A673 (cell line): ENCODE measurements around the gene FOXN1. TPM values are rescaled to one million over a fixed set of nuclear protein-coding genes. Genes with fewer than 3 reads are reported as not detected.

Source experiments
- BruUV-seq: library from RNA; stranded (reverse); fragments of 400-500 nt; replicated peaks from 2 replicates; lab custom pipeline; 2021; lab: Mats Ljungman, UMichigan
- CTCF ChIA-PET: fragments of 300-600 bp; sonication (Branson Sonifier 250); formaldehyde crosslinking; loops from one replicate; lab custom pipeline; 2022; ENCODE audit warnings: antibody characterized with exemption; lab: Charles Lee
- POLR2A ChIA-PET: fragments of 300-600 bp; sonication (Branson Sonifier 250); formaldehyde crosslinking; loops from one replicate; lab custom pipeline; 2022; ENCODE audit warnings: antibody characterized with exemption; ENCODE audit not compliant: low non-redundant PET; lab: Charles Lee
- DNase-seq: peaks from one replicate; pipeline ENCODE4 v3.0.0-alpha.2; 2015; ENCODE audit warnings: low spot score
- H3K27ac ChIP-seq: fragments of 200-600 bp; sonication (generic); 2 replicates; pipeline ENCODE4 v1.5.1; 2016; ENCODE audit warnings: mixed run types, low read depth, mild to moderate bottlenecking, mixed read lengths, antibody characterized with exemption, low read length; ENCODE audit not compliant: poor library complexity, severe bottlenecking
- H3K27me3 ChIP-seq: fragments of 200-600 bp; sonication (generic); replicated peaks from 2 replicates; pipeline ENCODE4 v1.6.1; 2017; ENCODE audit warnings: mixed run types, low read depth, mild to moderate bottlenecking, mixed read lengths, antibody characterized with exemption, low read length; ENCODE audit not compliant: insufficient read depth, poor library complexity
- H3K36me3 ChIP-seq: fragments of 200-600 bp; sonication (generic); 2 replicates; pipeline ENCODE4 v1.6.1; 2016; ENCODE audit warnings: mixed run types, mild to moderate bottlenecking, mixed read lengths, antibody characterized with exemption, low read length; ENCODE audit not compliant: insufficient read depth, poor library complexity, severe bottlenecking
- H3K4me1 ChIP-seq: fragments of 200-600 bp; sonication (generic); 2 replicates; pipeline ENCODE4 v1.6.1; 2017; ENCODE audit warnings: mixed run types, mild to moderate bottlenecking, mixed read lengths, antibody characterized with exemption, low read length; ENCODE audit not compliant: insufficient read depth, poor library complexity, severe bottlenecking
- H3K4me3 ChIP-seq: fragments of 200-600 bp; sonication (generic); 2 replicates; pipeline ENCODE4 v1.5.1; 2016; ENCODE audit warnings: low read depth, mixed run types, mild to moderate bottlenecking, mixed read lengths, low read length; ENCODE audit not compliant: poor library complexity, severe bottlenecking
- H3K9me3 ChIP-seq: fragments of 200-600 bp; sonication (generic); 2 replicates; pipeline ENCODE4 v1.6.1; 2016; ENCODE audit warnings: mixed run types, low read depth, mild to moderate bottlenecking, mixed read lengths, antibody characterized with exemption, low read length; ENCODE audit not compliant: poor library complexity, severe bottlenecking
- EZH2 ChIP-seq: fragments of 200-600 bp; sonication (generic); IDR thresholded peaks from 2 replicates; pipeline ENCODE4 v1.6.1; 2017; ENCODE audit warnings: borderline replicate concordance, low read depth, mild to moderate bottlenecking, mixed read lengths, antibody characterized with exemption, low read length; ENCODE audit not compliant: poor library complexity, severe bottlenecking
- intact Hi-C: fragments of 100-400 bp; cut with micrococcal nuclease; formaldehyde crosslinking; loops from one replicate; pipeline ENCODE4 v1.10.0; 2022; ENCODE audit not compliant: unreplicated experiment
- total RNA-seq: library from RNA; stranded (reverse); gene quantifications from 2 replicates; pipeline ENCODE4 v1.2.3, GENCODE V29; 2021
- TF ChIP-seq, protein P1 (sequence below): fragments of 300-800, 200-600 bp; sonication (generic); conservative IDR thresholded peaks from 2 replicates; pipeline ENCODE4 v1.5.1; 2017; ENCODE audit warnings: low read depth, mild to moderate bottlenecking, antibody characterized with exemption, low read length, moderate library complexity, mixed read lengths

The FOXN1 gene
- total RNA-seq, 1 experiment from 2014 or later: not detected

DNA sequence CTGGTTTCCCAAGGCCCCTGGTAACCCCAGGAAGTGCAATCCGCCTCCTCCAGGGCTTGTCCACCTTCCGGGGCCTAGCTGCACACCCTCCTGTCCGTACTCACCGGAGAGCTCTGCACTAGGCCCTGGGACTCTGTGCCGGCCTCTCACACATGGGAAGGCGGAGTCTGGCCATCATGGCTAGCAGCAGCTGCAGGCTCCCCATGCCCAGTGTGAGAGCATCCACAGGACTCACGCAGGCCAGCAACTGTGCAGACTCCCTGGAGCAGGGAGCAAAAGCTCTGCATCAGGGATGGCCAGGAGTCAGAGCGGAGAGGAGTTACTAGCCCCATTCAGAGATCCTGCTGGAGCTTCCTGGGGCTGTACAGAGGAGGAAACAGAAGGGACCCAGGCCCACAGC is 20.2 kb downstream of the FOXN1 start:
- H3K9me3 ChIP-seq: no peaks in the 10 kb centered on the region
- POLR2A ChIA-PET: no interaction called here
- no peaks in the 10 kb centered on the region for H3K4me1 ChIP-seq
- no TSS peak for BruUV-seq
- no peak for DNase-seq
- no peak overlapping the region for H3K27ac ChIP-seq
- no peak overlapping the region for H3K4me3 ChIP-seq
- H3K36me3 ChIP-seq: no peaks in the 10 kb centered on the region
- CTCF ChIA-PET: no interaction called here
- intact Hi-C loops: no loop called here
- peaks cover 5% of the 10 kb centered on the region for H3K27me3 ChIP-seq
- TF ChIP-seq, protein P1, sequence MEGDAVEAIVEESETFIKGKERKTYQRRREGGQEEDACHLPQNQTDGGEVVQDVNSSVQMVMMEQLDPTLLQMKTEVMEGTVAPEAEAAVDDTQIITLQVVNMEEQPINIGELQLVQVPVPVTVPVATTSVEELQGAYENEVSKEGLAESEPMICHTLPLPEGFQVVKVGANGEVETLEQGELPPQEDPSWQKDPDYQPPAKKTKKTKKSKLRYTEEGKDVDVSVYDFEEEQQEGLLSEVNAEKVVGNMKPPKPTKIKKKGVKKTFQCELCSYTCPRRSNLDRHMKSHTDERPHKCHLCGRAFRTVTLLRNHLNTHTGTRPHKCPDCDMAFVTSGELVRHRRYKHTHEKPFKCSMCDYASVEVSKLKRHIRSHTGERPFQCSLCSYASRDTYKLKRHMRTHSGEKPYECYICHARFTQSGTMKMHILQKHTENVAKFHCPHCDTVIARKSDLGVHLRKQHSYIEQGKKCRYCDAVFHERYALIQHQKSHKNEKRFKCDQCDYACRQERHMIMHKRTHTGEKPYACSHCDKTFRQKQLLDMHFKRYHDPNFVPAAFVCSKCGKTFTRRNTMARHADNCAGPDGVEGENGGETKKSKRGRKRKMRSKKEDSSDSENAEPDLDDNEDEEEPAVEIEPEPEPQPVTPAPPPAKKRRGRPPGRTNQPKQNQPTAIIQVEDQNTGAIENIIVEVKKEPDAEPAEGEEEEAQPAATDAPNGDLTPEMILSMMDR: no peak

DNA sequence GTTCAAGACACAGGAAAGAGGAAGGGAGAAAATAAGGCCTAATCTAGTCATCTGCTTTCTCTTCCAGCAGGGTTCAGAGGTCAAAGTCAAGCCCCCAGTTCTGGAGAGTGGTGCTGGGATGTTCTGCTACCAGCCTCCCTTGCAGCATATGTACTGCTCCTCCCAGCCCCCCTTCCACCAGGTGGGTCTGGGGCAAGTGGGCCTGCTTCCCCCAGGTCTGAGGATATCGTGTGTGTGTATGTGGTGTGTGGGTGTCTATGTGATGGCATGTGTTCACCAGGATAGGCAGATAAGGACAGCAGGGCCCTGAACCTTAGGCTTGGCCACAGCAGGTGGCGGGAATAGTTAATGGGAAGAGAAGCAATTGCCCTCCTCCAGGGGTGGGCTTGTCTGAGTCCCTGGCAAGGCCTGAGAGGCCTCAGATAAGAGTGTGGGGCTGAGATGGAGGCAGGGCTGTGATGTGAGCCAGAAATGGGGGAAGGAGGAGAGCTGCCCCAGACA is 21.1 kb downstream of the FOXN1 start:
- DNase-seq: no peak
- intact Hi-C loops: no loop called here
- BruUV-seq: no TSS peak
- Histone ChIP-seq H3K4me3 (no peak overlapping the region), H3K36me3 (no peaks in the 10 kb centered on the region), H3K9me3 (no peaks in the 10 kb centered on the region), H3K4me1 (no peaks in the 10 kb centered on the region), H3K27me3 (peaks cover 5% of the 10 kb centered on the region), H3K27ac (no peak overlapping the region)
- no peak for TF ChIP-seq EZH2
- TF ChIP-seq, protein P1: no peak
- POLR2A ChIA-PET: no interaction called here
- CTCF ChIA-PET: no interaction called here

DNA sequence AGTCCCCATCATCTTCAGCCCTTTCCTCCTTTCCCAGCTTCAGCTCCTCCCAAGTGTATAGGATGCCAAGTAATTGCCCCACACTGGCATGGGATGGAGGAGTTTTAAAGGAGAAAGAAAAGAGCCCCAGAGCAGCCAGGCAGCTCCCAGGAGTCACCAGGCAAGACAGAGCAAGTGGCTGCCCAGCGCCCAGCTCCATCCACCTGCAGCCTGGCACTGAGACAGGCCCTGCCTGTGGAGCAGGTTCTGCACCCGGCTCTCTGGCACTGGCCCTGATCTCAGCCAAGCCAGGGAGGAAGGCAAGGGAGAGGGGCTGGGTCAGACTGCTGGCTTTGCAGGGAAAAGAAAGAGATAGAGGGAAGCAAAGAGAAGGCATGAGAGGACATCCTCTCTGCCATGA is 21.7 kb downstream of the FOXN1 start:
- TF ChIP-seq EZH2: no peak
- TF ChIP-seq, protein P1: no peak
- no peak overlapping the region for H3K4me3 ChIP-seq
- H3K27ac ChIP-seq: no peak overlapping the region
- BruUV-seq: no TSS peak
- DNase-seq: no peak
- intact Hi-C loops: no loop called here
- H3K9me3 ChIP-seq: no peaks in the 10 kb centered on the region
- no peaks in the 10 kb centered on the region for H3K36me3 ChIP-seq
- peaks cover 5% of the 10 kb centered on the region for H3K27me3 ChIP-seq
- CTCF ChIA-PET: no interaction called here
- no peaks in the 10 kb centered on the region for H3K4me1 ChIP-seq
- POLR2A ChIA-PET: no interaction called here
